HEK293T (cell line): ENCODE data around the gene BSN.
A peak's percentile ranks its signal among the peaks of the same experiment; 100 is the strongest.

Source experiments
- CTCF ChIA-PET: fragments of 350-600 bp; formaldehyde crosslinking; extraction: SDS; loops from one replicate; lab custom pipeline; 2021; ENCODE audit warnings: antibody characterized with exemption, inconsistent platforms; lab: Yijun Ruan, JAX
- POLR2A ChIA-PET: fragments of 350-600 bp; formaldehyde crosslinking; extraction: SDS; loops from one replicate; lab custom pipeline; 2020; ENCODE audit warnings: antibody characterized with exemption, inconsistent platforms; lab: Yijun Ruan, JAX
- DNase-seq: peaks from one replicate; pipeline ENCODE4 v3.0.0; 2012; ENCODE audit warnings: mixed read lengths; ENCODE audit errors: extremely low spot score
- ARNT ChIP-seq: fragments of 450-650 bp; IDR thresholded peaks from 2 replicates; pipeline ENCODE4 v1.6.1; 2017; ENCODE audit warnings: mild to moderate bottlenecking
- BHLHE40 ChIP-seq: fragments of 450-650 bp; IDR thresholded peaks from 2 replicates; pipeline ENCODE4 v1.6.1; 2016; ENCODE audit warnings: mild to moderate bottlenecking, moderate library complexity, borderline replicate concordance
- CTBP1 ChIP-seq: fragments of 450-650 bp; IDR thresholded peaks from 2 replicates; pipeline ENCODE4 v1.6.1; 2016; ENCODE audit warnings: borderline replicate concordance
- ELF4 ChIP-seq: fragments of 450-650 bp; IDR thresholded peaks from 2 replicates; pipeline ENCODE4 v1.6.1; 2017; ENCODE audit warnings: antibody characterized with exemption
- FOXA1 ChIP-seq: fragments of 450-650 bp; IDR thresholded peaks from 2 replicates; pipeline ENCODE4 v1.6.1; 2016; ENCODE audit warnings: mild to moderate bottlenecking
- FOXK2 ChIP-seq: fragments of 450-650 bp; IDR thresholded peaks from 2 replicates; pipeline ENCODE4 v1.6.1; 2016; ENCODE audit warnings: mild to moderate bottlenecking
- FOXM1 ChIP-seq: fragments of 450-650 bp; IDR thresholded peaks from 2 replicates; pipeline ENCODE4 v1.6.1; 2017; ENCODE audit warnings: mild to moderate bottlenecking, borderline replicate concordance
- HDGF ChIP-seq: fragments of 450-650 bp; IDR thresholded peaks from 2 replicates; pipeline ENCODE4 v1.6.1; 2017; ENCODE audit warnings: antibody characterized with exemption, borderline replicate concordance
- L3MBTL2 ChIP-seq: fragments of 450-650 bp; conservative IDR thresholded peaks from 2 replicates; pipeline ENCODE4 v1.6.1; 2016; ENCODE audit warnings: mild to moderate bottlenecking
- LEF1 ChIP-seq: fragments of 450-650 bp; IDR thresholded peaks from 2 replicates; pipeline ENCODE4 v1.6.1; 2017; ENCODE audit warnings: mild to moderate bottlenecking, borderline replicate concordance
- NFRKB ChIP-seq: fragments of 450-650 bp; IDR thresholded peaks from 2 replicates; pipeline ENCODE4 v1.6.1; 2016; ENCODE audit warnings: mild to moderate bottlenecking, moderate library complexity
- PKNOX1 ChIP-seq: fragments of 450-650 bp; IDR thresholded peaks from 2 replicates; pipeline ENCODE4 v1.6.1; 2016
- SP1 ChIP-seq: fragments of 450-650 bp; IDR thresholded peaks from 2 replicates; pipeline ENCODE4 v1.6.1; 2017
- SUZ12 ChIP-seq: fragments of 450-650 bp; IDR thresholded peaks from 2 replicates; pipeline ENCODE4 v1.6.1; 2016; ENCODE audit warnings: mild to moderate bottlenecking
- TARDBP ChIP-seq: fragments of 450-650 bp; IDR thresholded peaks from 2 replicates; pipeline ENCODE4 v1.6.1; 2016
- ZNF384 ChIP-seq: fragments of 450-650 bp; IDR thresholded peaks from 2 replicates; pipeline ENCODE4 v1.6.1; 2016

BSN gene

GRCh38 chr3:49703443-49703927, 149.2 kb downstream of the BSN start:
- DNase-seq: peak; percentile 86
- POLR2A ChIA-PET: no interaction called here
- TF ChIP-seq ZNF384: no peak
- TF ChIP-seq HDGF: no peak
- no peak for TF ChIP-seq NFRKB
- TF ChIP-seq SUZ12: no peak
- TF ChIP-seq TARDBP: no peak
- TF ChIP-seq LEF1: no peak
- TF ChIP-seq CTBP1: no peak
- no peak for TF ChIP-seq FOXK2
- TF ChIP-seq ARNT: no peak
- TF ChIP-seq FOXM1: no peak
- TF ChIP-seq FOXA1: no peak
- no peak for TF ChIP-seq SP1
- no peak for TF ChIP-seq L3MBTL2
- no peak for TF ChIP-seq ELF4
- no peak for TF ChIP-seq BHLHE40
- CTCF ChIA-PET: no interaction called here

GRCh38 chr3:49703956-49704355, 149.7 kb downstream of the BSN start:
- TF ChIP-seq TARDBP: no peak
- no peak for TF ChIP-seq ZNF384
- TF ChIP-seq SUZ12: no peak
- no peak for TF ChIP-seq FOXA1
- TF ChIP-seq L3MBTL2: no peak
- no peak for TF ChIP-seq SP1
- TF ChIP-seq PKNOX1: no peak
- POLR2A ChIA-PET: no interaction called here
- no peak for DNase-seq
- CTCF ChIA-PET: no interaction called here

- TF ChIP-seq BHLHE40 (no peak), HDGF (no peak), TARDBP (no peak), ZNF384 (no peak), PKNOX1 (no peak), CTBP1 (no peak), SUZ12 (no peak), LEF1 (no peak), SP1 (no peak), FOXA1 (no peak), FOXK2 (no peak), ARNT (no peak), L3MBTL2 (no peak), NFRKB (no peak)
- ChIA-PET CTCF (no interaction called here), POLR2A (no interaction called here)
- no peak for DNase-seq
These were observed 150.4 kb downstream of the BSN start for GRCh38 chr3:49704629-49705028.

- ChIA-PET POLR2A (interaction anchor here (1.0 kb wide), 1 partner anchor 17 kb away, joined by 4 read pairs; no protein-coding TSS in a partner anchor), CTCF (no interaction called here)
- no peak for DNase-seq
- TF ChIP-seq SUZ12: no peak
These were observed 151.2 kb downstream of the BSN start for GRCh38 chr3:49705390-49705960.

GRCh38 chr3:49706456-49707112, 152.3 kb downstream of the BSN start:
- ChIA-PET POLR2A (interaction anchor here (1.0 kb wide), 1 partner anchor 16 kb away, joined by 4 read pairs; no protein-coding TSS in a partner anchor), CTCF (no interaction called here)
- TF ChIP-seq PKNOX1 (no peak), SUZ12 (no peak), FOXM1 (no peak)
- no peak for DNase-seq

GRCh38 chr3:49707113-49707480, 152.8 kb downstream of the BSN start:
- no peak for TF ChIP-seq FOXM1
- ChIA-PET POLR2A (no interaction called here), CTCF (no interaction called here)
- no peak for DNase-seq

- DNase-seq: no peak
- CTCF ChIA-PET: no interaction called here
- no peak for TF ChIP-seq SUZ12
- TF ChIP-seq SP1: no peak
- TF ChIP-seq BHLHE40: no peak
- no peak for TF ChIP-seq L3MBTL2
- TF ChIP-seq FOXK2: no peak
- no peak for TF ChIP-seq HDGF
- no peak for TF ChIP-seq CTBP1
- TF ChIP-seq PKNOX1: no peak
- no peak for TF ChIP-seq LEF1
- no peak for TF ChIP-seq ELF4
- TF ChIP-seq FOXM1: no peak
- no peak for TF ChIP-seq TARDBP
- TF ChIP-seq ZNF384: no peak
- TF ChIP-seq ARNT: no peak
- no peak for TF ChIP-seq FOXA1
- no peak for TF ChIP-seq NFRKB
- POLR2A ChIA-PET: no interaction called here
These were observed 155.6 kb downstream of the BSN start for GRCh38 chr3:49709852-49710251.
